Transverse colon (tissue), 4 donors: ENCODE results near the gene PCSK7. TPM values are rescaled to one million over a fixed set of nuclear protein-coding genes. Genes with fewer than 3 reads are reported as not detected.

Experiments
- DNase-seq: peaks from one replicate; pipeline ENCODE4 v3.0.0-alpha.2; 2019
- H3K27ac ChIP-seq, 4 donors: fragments of 200-600 bp; sonication (generic); 2 replicates each; pipeline ENCODE4 v1.5.1; 2016 to 2018; ENCODE audit warnings: inconsistent platforms in 4 of 4
- H3K27me3 ChIP-seq: fragments of 200-600 bp; sonication (generic); 2 replicates; pipeline ENCODE4 v1.5.1; 2017; ENCODE audit warnings: inconsistent platforms
- H3K36me3 ChIP-seq, 4 donors: fragments of 200-600 bp; sonication (generic); 2 replicates each; pipeline ENCODE4 v1.5.1; 2017 to 2019; ENCODE audit warnings: inconsistent platforms in 4 of 4
- H3K4me1 ChIP-seq, 4 donors: fragments of 200-600 bp; sonication (generic); 2 replicates each; pipeline ENCODE4 v1.5.1; 2017 to 2020; ENCODE audit warnings: inconsistent platforms in 4 of 4
- H3K4me3 ChIP-seq, 4 donors: fragments of 200-600 bp; sonication (generic); 1 replicate in 1 of 4; 2 replicates in 3 of 4; pipeline versions ENCODE4 v1.5.1 to v1.6.1; 2017 to 2019; ENCODE audit warnings: inconsistent platforms in 4 of 4
- H3K9me3 ChIP-seq, 2 donors: fragments of 200-600 bp; sonication (generic); 2 replicates each; pipeline ENCODE4 v1.5.1; 2017 to 2019; ENCODE audit warnings: inconsistent platforms in 2 of 2
- EP300 ChIP-seq: sonication (generic); formaldehyde crosslinking; IDR thresholded peaks from one replicate; pipeline ENCODE4 v1.6.1; 2017; ENCODE audit warnings: antibody characterized with exemption, low read depth
- POLR2A ChIP-seq: fragments of 450-650 bp; IDR thresholded peaks from one replicate; pipeline ENCODE4 v1.6.1; 2016; ENCODE audit warnings: antibody characterized with exemption, mild to moderate bottlenecking, moderate library complexity
- POLR2AphosphoS5 ChIP-seq, 3 donors: sonication (generic); formaldehyde crosslinking; IDR thresholded peaks; one replicate each; pipeline ENCODE4 v1.6.1; 2016; ENCODE audit warnings: antibody characterized with exemption in 3 of 3
- WGBS, 2 donors: methylation state at CpG; one replicate each; pipeline ENCODE4 v1.1.5; 2018; ENCODE audit warnings: low coverage in 1 of 2; 5-methylcytosine and 5-hydroxymethylcytosine counted together
- in situ Hi-C, 4 donors: fragments of 200-750 bp; cut with MboI; loops; one replicate each; pipeline versions ENCODE4 v1.15.0 to v1.15.1; 2017; ENCODE audit warnings: low sequenced_read_pairs in 3 of 4, low pct_ligation_motif_present in 1 of 4, low pct_unique_long_range_greater_than_20kb in 1 of 4
- intact Hi-C: fragments of 100-400 bp; cut with DNase I; formaldehyde crosslinking; loops from one replicate; pipeline ENCODE4 v1.15.1; 2023; ENCODE audit warnings: low total_unique reads
- total RNA-seq, 4 donors: library from RNA; depleted of rRNA; stranded (reverse); fragments of >200 nt; gene quantifications; one replicate each; pipeline ENCODE4 v1.1.0, GENCODE V29; 2016
- TF ChIP-seq, protein P1 (sequence below), 5 experiments: fragments of 200-600 bp in 3 of 5; fragments of 450-650 bp in 2 of 5; sonication (generic) in 3 of 5; IDR thresholded peaks; 1 replicate in 2 of 5; 2 replicates in 3 of 5; pipeline ENCODE4 v1.5.1; 2016 to 2017; ENCODE audit warnings: antibody characterized with exemption in 5 of 5, inconsistent platforms in 3 of 5, mild to moderate bottlenecking in 2 of 5, moderate library complexity in 1 of 5

PCSK7 gene
- total RNA-seq, 4 donors from 2014 or later: 182 to 432 (median 204) TPM

DNA sequence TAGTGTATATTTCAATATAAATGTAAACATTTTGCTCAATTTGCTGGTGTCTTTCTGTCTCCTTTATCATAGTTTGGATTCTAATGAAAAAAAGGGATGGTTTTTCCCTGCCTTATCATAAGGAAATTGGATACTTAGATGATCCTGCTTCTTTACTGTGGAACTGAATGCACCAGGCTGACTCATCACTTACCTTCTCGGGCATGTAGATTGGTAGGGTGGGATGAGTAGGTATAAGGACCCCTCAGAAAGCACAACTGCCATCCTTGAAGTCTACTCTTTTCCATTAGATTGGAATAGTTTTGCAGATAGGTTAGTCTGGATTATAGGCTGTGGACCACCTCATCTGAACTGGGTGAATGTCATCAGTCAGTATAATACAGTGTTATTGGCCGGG is 60.9 kb downstream of the PCSK7 start:
- peak overlapping the region in 2 of 4 donors; percentile 30 to 57 for H3K27ac ChIP-seq
- WGBS, 2 donors: 86 to 100% methylated on average over 1 to 2 of the region's 2 CpGs
- H3K9me3 ChIP-seq: no peaks in the 10 kb centered on the region
- intact Hi-C loops (no loop called here), in situ Hi-C loops (no loop called here)
- no peak overlapping the region for H3K4me3 ChIP-seq
- peaks cover 0 to 4% (median 2%) of the 10 kb centered on the region in 4 donors for H3K4me1 ChIP-seq
- no peak for DNase-seq
- peaks cover 0 to 16% (median 8%) of the 10 kb centered on the region in 4 donors for H3K36me3 ChIP-seq
- H3K27me3 ChIP-seq: no peaks in the 10 kb centered on the region
- TF ChIP-seq POLR2AphosphoS5 (IDR thresholded peaks at IDR 0.05) (no peak), POLR2A (no peak), EP300 (no peak)
- TF ChIP-seq, protein P1, sequence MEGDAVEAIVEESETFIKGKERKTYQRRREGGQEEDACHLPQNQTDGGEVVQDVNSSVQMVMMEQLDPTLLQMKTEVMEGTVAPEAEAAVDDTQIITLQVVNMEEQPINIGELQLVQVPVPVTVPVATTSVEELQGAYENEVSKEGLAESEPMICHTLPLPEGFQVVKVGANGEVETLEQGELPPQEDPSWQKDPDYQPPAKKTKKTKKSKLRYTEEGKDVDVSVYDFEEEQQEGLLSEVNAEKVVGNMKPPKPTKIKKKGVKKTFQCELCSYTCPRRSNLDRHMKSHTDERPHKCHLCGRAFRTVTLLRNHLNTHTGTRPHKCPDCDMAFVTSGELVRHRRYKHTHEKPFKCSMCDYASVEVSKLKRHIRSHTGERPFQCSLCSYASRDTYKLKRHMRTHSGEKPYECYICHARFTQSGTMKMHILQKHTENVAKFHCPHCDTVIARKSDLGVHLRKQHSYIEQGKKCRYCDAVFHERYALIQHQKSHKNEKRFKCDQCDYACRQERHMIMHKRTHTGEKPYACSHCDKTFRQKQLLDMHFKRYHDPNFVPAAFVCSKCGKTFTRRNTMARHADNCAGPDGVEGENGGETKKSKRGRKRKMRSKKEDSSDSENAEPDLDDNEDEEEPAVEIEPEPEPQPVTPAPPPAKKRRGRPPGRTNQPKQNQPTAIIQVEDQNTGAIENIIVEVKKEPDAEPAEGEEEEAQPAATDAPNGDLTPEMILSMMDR (IDR thresholded peaks at IDR 0.05): no peak

DNA sequence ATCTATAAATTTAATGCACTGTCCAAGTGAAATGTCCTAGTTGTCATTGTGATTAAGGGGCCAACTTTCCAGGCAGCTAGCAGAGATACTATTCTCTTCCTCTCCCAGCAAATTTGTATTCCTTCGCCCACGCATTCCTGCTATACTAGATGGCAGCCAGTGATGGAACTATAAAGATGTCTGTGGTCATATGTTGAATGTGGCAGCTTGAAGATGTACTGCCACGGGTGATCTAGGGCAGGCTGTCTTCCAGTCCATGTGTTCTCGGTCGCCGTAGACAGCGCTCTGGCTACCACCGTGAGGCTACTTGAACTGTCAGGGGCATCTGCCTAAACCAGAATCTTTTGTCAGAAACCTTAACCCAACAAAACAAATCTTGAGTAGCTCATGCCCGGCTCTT is 61.7 kb downstream of the PCSK7 start:
- DNase-seq: no peak
- intact Hi-C loops (no loop called here), in situ Hi-C loops (no loop called here)
- H3K4me3 ChIP-seq: no peak overlapping the region
- H3K27ac ChIP-seq: peak overlapping the region in 2 of 4 donors; percentile 30 to 57
- TF ChIP-seq POLR2A (no peak), POLR2AphosphoS5 (IDR thresholded peaks at IDR 0.05) (peak in 1 of 3 donors; percentile 46)
- H3K27me3 ChIP-seq: no peaks in the 10 kb centered on the region
- H3K4me1 ChIP-seq: peaks cover 0 to 4% (median 2%) of the 10 kb centered on the region in 4 donors
- WGBS, 2 donors: 77 to 82% methylated on average over 3 to 9 of the region's 9 CpGs
- no peaks in the 10 kb centered on the region for H3K9me3 ChIP-seq
- peaks cover 0 to 23% (median 10%) of the 10 kb centered on the region in 4 donors for H3K36me3 ChIP-seq

DNA sequence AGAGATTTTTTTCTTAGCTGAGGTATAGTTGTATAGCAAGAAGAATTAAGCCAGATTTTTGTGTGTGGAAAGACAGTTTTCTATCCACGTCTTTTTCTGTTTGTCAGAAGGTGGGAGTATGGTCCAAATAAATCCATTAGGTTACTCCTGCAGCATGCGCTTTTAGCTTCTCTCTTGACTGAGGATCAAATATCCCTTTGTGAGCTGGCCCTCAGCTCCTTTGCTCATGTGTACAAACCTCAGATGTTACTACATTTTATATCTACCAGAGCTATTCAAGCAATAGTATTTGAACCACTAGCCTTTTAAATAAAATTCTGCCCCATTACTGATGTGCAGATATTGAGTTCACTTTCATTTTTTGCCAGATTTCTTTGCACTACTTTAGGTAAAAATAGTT is 62.1 kb downstream of the PCSK7 start:
- Histone ChIP-seq H3K36me3 (peaks cover 0 to 26% (median 12%) of the 10 kb centered on the region in 4 donors), H3K9me3 (no peaks in the 10 kb centered on the region), H3K4me1 (peaks cover 0 to 4% (median 2%) of the 10 kb centered on the region in 4 donors), H3K27me3 (no peaks in the 10 kb centered on the region), H3K27ac (peak overlapping the region in 2 of 4 donors; percentile 30 to 57), H3K4me3 (no peak overlapping the region)
- intact Hi-C loops: no loop called here
- in situ Hi-C loops: no loop called here
- DNase-seq: no peak
- WGBS, 2 donors: 90 to 96% methylated on average over 2 of the region's 2 CpGs
- TF ChIP-seq EP300: no peak
- TF ChIP-seq POLR2AphosphoS5 (IDR thresholded peaks at IDR 0.05): no peak
- TF ChIP-seq, protein P1 (IDR thresholded peaks at IDR 0.05): no peak
- no peak for TF ChIP-seq POLR2A

DNA sequence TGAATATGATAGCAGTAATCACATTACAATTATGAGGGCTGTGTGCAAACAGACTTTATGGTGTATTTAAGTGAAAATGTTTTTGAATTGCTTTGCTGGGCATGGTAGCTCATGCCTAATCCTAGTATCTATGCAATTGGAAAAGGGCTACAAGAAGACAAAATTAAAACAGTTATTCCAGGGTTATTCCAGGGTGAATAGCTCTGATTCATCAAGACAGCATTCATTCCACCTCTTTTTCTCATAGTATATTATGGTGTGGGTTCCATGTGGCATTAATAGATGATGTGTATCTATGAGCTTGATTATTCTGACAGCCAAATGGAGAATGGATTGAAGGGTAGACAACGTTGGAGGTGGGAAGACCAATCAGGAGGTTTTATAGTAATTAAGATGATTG is 65.4 kb downstream of the PCSK7 start:
- WGBS, 2 donors: 71 to 78% methylated on average over 1 of the region's 1 CpG
- H3K27me3 ChIP-seq: no peaks in the 10 kb centered on the region
- H3K4me1 ChIP-seq: peaks cover 0 to 4% (median 2%) of the 10 kb centered on the region in 4 donors
- intact Hi-C loops: no loop called here
- H3K27ac ChIP-seq: no peak overlapping the region
- no peak overlapping the region for H3K4me3 ChIP-seq
- H3K36me3 ChIP-seq: peaks cover 0 to 56% (median 26%) of the 10 kb centered on the region in 4 donors
- in situ Hi-C loops: no loop called here
- H3K9me3 ChIP-seq: no peaks in the 10 kb centered on the region
- TF ChIP-seq EP300 (no peak), POLR2AphosphoS5 (IDR thresholded peaks at IDR 0.05) (no peak), POLR2A (no peak)
- TF ChIP-seq, protein P1 (IDR thresholded peaks at IDR 0.05): no peak
- no peak for DNase-seq

DNA sequence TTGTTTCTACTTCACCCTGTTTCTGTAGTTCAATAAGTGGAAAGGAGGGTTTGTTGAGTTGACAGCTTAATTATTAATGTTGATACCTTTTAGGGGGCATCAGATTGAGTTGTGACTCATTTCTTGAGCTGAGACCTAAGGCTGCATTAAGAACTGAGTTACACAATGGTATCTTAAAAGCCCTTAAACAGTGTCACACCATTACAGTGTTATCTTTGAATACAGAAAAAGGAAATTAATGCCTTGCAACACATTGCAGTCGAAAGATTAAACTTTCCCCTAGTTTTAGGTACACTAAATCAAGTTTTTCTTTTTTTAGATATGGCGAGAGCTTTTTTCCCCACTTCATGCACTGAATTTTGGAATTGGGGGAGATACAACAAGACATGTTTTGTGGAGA is 71.0 kb downstream of the PCSK7 start:
- 68 to 76% methylated on average over 2 of the region's 2 CpGs for WGBS, 2 donors
- Histone ChIP-seq H3K36me3 (peaks cover 0 to 55% (median 25%) of the 10 kb centered on the region in 4 donors), H3K4me1 (peaks cover 0 to 21% (median 3%) of the 10 kb centered on the region in 4 donors), H3K9me3 (no peaks in the 10 kb centered on the region), H3K4me3 (no peak overlapping the region), H3K27me3 (no peaks in the 10 kb centered on the region), H3K27ac (no peak overlapping the region)
- no peak for DNase-seq
- in situ Hi-C loops: no loop called here
- TF ChIP-seq, protein P1 (IDR thresholded peaks at IDR 0.05): no peak
- TF ChIP-seq EP300: no peak
- no peak for TF ChIP-seq POLR2AphosphoS5 (IDR thresholded peaks at IDR 0.05)
- intact Hi-C loops: no loop called here
